ENCODE data around the gene CLCNKB. TPM values are rescaled to one million over a fixed set of nuclear protein-coding genes. Genes with fewer than 3 reads are reported as not detected.
A peak's percentile ranks its signal among the peaks of the same experiment; 100 is the strongest.

Gene CLCNKB
- total RNA-seq, 1 donor from 2014 or later, result 0.57 TPM

GRCh38 chr1:16087733-16088132 lies 44.2 kb downstream of the CLCNKB start:
- H3K9me3 Mint-ChIP-seq (ENCODE audit: low read depth), result no peaks in the 10 kb centered on the region
- no peaks in the 10 kb centered on the region for H3K27me3 Mint-ChIP-seq (ENCODE audit: low read depth)
- H3K27ac Mint-ChIP-seq (ENCODE audit: unreplicated experiment), result no peak overlapping the region
- DNase-seq (ENCODE audit: low spot score), result peak; percentile 50
- no peak for TF ChIP-seq CTCF (IDR thresholded peaks at IDR 0.05)
- H3K4me1 Mint-ChIP-seq (ENCODE audit: low read depth), result peaks cover 6% of the 10 kb centered on the region
- no peaks in the 10 kb centered on the region for H3K36me3 Mint-ChIP-seq (ENCODE audit: low read depth)
- no peak overlapping the region for H3K4me3 Mint-ChIP-seq (ENCODE audit: unreplicated experiment)

- Mint-ChIP-seq H3K27ac (ENCODE audit: unreplicated experiment) (no peak overlapping the region), H3K27me3 (ENCODE audit: low read depth) (no peaks in the 10 kb centered on the region), H3K4me1 (ENCODE audit: low read depth) (peaks cover 4% of the 10 kb centered on the region), H3K36me3 (ENCODE audit: low read depth) (no peaks in the 10 kb centered on the region), H3K9me3 (ENCODE audit: low read depth) (no peaks in the 10 kb centered on the region), H3K4me3 (ENCODE audit: unreplicated experiment) (no peak overlapping the region)
- no peak for TF ChIP-seq CTCF (IDR thresholded peaks at IDR 0.05)
- DNase-seq (ENCODE audit: low spot score), result peak; percentile 83
Measured at GRCh38 chr1:16088351-16088911, 44.8 kb downstream of the CLCNKB start.

GRCh38 chr1:16088996-16089395 lies 45.4 kb downstream of the CLCNKB start:
- DNase-seq (ENCODE audit: low spot score), result peak; percentile 72
- TF ChIP-seq CTCF (IDR thresholded peaks at IDR 0.05), result no peak
- H3K4me3 Mint-ChIP-seq (ENCODE audit: unreplicated experiment), result no peak overlapping the region
- H3K4me1 Mint-ChIP-seq (ENCODE audit: low read depth), result peaks cover 4% of the 10 kb centered on the region
- no peaks in the 10 kb centered on the region for H3K36me3 Mint-ChIP-seq (ENCODE audit: low read depth)
- no peak overlapping the region for H3K27ac Mint-ChIP-seq (ENCODE audit: unreplicated experiment)
- no peaks in the 10 kb centered on the region for H3K27me3 Mint-ChIP-seq (ENCODE audit: low read depth)
- no peaks in the 10 kb centered on the region for H3K9me3 Mint-ChIP-seq (ENCODE audit: low read depth)

- no peak for TF ChIP-seq CTCF (IDR thresholded peaks at IDR 0.05)
- H3K4me1 Mint-ChIP-seq (ENCODE audit: low read depth), result peaks cover 4% of the 10 kb centered on the region
Measured at GRCh38 chr1:16090076-16090826, 46.7 kb downstream of the CLCNKB start.

GRCh38 chr1:16091296-16091695 lies 47.7 kb downstream of the CLCNKB start:
- DNase-seq (ENCODE audit: low spot score), result peak; percentile 72
- H3K4me1 Mint-ChIP-seq (ENCODE audit: low read depth), result peaks cover 4% of the 10 kb centered on the region
- H3K9me3 Mint-ChIP-seq (ENCODE audit: low read depth), result no peaks in the 10 kb centered on the region
- H3K36me3 Mint-ChIP-seq (ENCODE audit: low read depth), result no peaks in the 10 kb centered on the region
- no peak for TF ChIP-seq CTCF (IDR thresholded peaks at IDR 0.05)
- peaks cover 4% of the 10 kb centered on the region for H3K27me3 Mint-ChIP-seq (ENCODE audit: low read depth)
- H3K27ac Mint-ChIP-seq (ENCODE audit: unreplicated experiment), result no peak overlapping the region
- H3K4me3 Mint-ChIP-seq (ENCODE audit: unreplicated experiment), result no peak overlapping the region

More at GRCh38 chr1:16090076-16090826, 46.7 kb downstream of the CLCNKB start:
- no peaks in the 10 kb centered on the region for H3K27me3 Mint-ChIP-seq (ENCODE audit: low read depth)
- H3K36me3 Mint-ChIP-seq (ENCODE audit: low read depth), result no peaks in the 10 kb centered on the region
- H3K27ac Mint-ChIP-seq (ENCODE audit: unreplicated experiment), result no peak overlapping the region
- H3K4me3 Mint-ChIP-seq (ENCODE audit: unreplicated experiment), result no peak overlapping the region
- H3K9me3 Mint-ChIP-seq (ENCODE audit: low read depth), result no peaks in the 10 kb centered on the region
- DNase-seq (ENCODE audit: low spot score), result peak; percentile 33

Measured in chondrocyte (in vitro differentiated cells).